ENCODE results near the gene FOCAD.

FOCAD gene

GRCh38 chr9:20754556-20754955 lies 70.5 kb downstream of the FOCAD start:
- Histone ChIP-seq H3K4me3 (ENCODE audit: low read length in 2 of 2) (no peak overlapping the region), H3K27me3 (ENCODE audit: control insufficient read depth in 2 of 2, insufficient read depth in 2 of 2, low read length in 2 of 2) (no peaks in the 10 kb centered on the region), H3K9me3 (ENCODE audit: control insufficient read depth in 2 of 2, low read length in 2 of 2) (no peaks in the 10 kb centered on the region), H3K4me1 (ENCODE audit: control insufficient read depth in 2 of 2, insufficient read depth in 2 of 2, low read length in 2 of 2) (no peaks in the 10 kb centered on the region), H3K36me3 (ENCODE audit: control insufficient read depth in 2 of 2, insufficient read depth in 2 of 2, low read length in 2 of 2) (no peaks in the 10 kb centered on the region), H3K27ac (ENCODE audit: low read depth in 2 of 2, low read length in 2 of 2) (no peak overlapping the region), H3K9ac (ENCODE audit: low read depth in 1 of 2, low read length in 2 of 2) (no peak overlapping the region)

DNA sequence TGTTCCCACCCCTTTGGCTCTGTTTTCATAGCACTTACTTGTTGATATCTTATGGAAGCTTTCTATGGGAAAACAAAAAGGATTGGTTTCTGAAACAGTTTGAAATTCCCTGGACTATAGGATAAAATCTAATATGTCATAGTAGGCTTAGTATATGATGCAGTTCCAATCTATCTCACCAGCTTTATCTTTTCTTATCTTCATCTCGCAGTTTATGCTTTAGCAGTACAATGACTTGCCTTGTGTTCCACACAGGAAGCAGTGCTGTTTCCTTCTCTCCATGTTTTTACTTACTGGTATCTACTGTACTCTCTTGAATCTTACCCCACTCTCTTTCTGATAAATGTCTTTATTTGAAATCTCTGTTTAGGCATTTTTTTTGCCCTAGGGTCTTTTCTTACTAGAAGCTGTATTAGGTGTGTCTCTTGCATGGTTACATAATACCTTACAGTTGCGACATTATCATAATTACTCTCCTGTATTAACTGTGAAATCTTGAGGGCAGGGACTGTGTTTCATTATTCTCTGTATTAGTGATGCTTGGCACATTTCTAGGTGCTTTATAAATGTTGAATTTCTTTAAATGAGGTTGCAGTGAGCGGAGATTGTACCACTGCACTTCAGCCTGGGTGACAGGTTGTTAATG lies 76.3 kb downstream of the FOCAD start:
- no peaks in the 10 kb centered on the region for H3K9me3 ChIP-seq (ENCODE audit: control insufficient read depth in 2 of 2, low read length in 2 of 2)
- no peak overlapping the region for H3K4me3 ChIP-seq (ENCODE audit: low read length in 2 of 2)
- H3K27ac ChIP-seq (ENCODE audit: low read depth in 2 of 2, low read length in 2 of 2), result no peak overlapping the region
- H3K36me3 ChIP-seq (ENCODE audit: control insufficient read depth in 2 of 2, insufficient read depth in 2 of 2, low read length in 2 of 2), result peaks cover 0 to 6% of the 10 kb centered on the region in 2 donors
- no peaks in the 10 kb centered on the region for H3K4me1 ChIP-seq (ENCODE audit: control insufficient read depth in 2 of 2, insufficient read depth in 2 of 2, low read length in 2 of 2)
- no peak overlapping the region for H3K9ac ChIP-seq (ENCODE audit: low read depth in 1 of 2, low read length in 2 of 2)
- no peaks in the 10 kb centered on the region for H3K27me3 ChIP-seq (ENCODE audit: control insufficient read depth in 2 of 2, insufficient read depth in 2 of 2, low read length in 2 of 2)

GRCh38 chr9:20770947-20771346 lies 86.9 kb downstream of the FOCAD start:
- Histone ChIP-seq H3K4me1 (ENCODE audit: control insufficient read depth in 2 of 2, insufficient read depth in 2 of 2, low read length in 2 of 2) (no peaks in the 10 kb centered on the region), H3K4me3 (ENCODE audit: low read length in 2 of 2) (no peak overlapping the region), H3K9ac (ENCODE audit: low read depth in 1 of 2, low read length in 2 of 2) (no peak overlapping the region), H3K27me3 (ENCODE audit: control insufficient read depth in 2 of 2, insufficient read depth in 2 of 2, low read length in 2 of 2) (no peaks in the 10 kb centered on the region), H3K27ac (ENCODE audit: low read depth in 2 of 2, low read length in 2 of 2) (no peak overlapping the region), H3K9me3 (ENCODE audit: control insufficient read depth in 2 of 2, low read length in 2 of 2) (no peaks in the 10 kb centered on the region), H3K36me3 (ENCODE audit: control insufficient read depth in 2 of 2, insufficient read depth in 2 of 2, low read length in 2 of 2) (peaks cover 16 to 19% of the 10 kb centered on the region in 2 donors)

DNA sequence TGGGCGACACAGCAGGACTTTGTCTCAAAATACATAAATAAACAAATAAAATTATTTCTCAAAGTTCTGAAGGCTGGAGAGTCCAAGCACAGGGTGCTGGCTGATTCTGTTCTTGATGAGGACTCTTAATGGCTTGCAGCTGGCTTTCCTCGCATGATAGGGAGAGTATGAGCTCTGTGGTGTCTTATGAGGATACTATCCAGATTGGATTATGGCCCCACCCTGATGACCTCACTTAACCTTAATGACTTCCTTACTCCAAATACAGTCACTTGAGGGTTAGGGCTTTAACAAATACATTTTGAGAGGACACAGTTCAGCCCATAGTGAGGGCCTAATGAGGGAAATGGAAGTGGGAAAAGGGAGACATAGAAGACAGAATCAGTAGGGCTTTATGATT lies 87.7 kb downstream of the FOCAD start:
- H3K4me1 ChIP-seq (ENCODE audit: control insufficient read depth in 2 of 2, insufficient read depth in 2 of 2, low read length in 2 of 2), result no peaks in the 10 kb centered on the region
- H3K27me3 ChIP-seq (ENCODE audit: control insufficient read depth in 2 of 2, insufficient read depth in 2 of 2, low read length in 2 of 2), result no peaks in the 10 kb centered on the region

GRCh38 chr9:20775683-20776082 lies 91.6 kb downstream of the FOCAD start:
- Histone ChIP-seq H3K9ac (ENCODE audit: low read depth in 1 of 2, low read length in 2 of 2) (no peak overlapping the region), H3K4me1 (ENCODE audit: control insufficient read depth in 2 of 2, insufficient read depth in 2 of 2, low read length in 2 of 2) (no peaks in the 10 kb centered on the region), H3K36me3 (ENCODE audit: control insufficient read depth in 2 of 2, insufficient read depth in 2 of 2, low read length in 2 of 2) (peaks cover 5 to 6% of the 10 kb centered on the region in 2 donors), H3K27ac (ENCODE audit: low read depth in 2 of 2, low read length in 2 of 2) (no peak overlapping the region), H3K4me3 (ENCODE audit: low read length in 2 of 2) (no peak overlapping the region), H3K9me3 (ENCODE audit: control insufficient read depth in 2 of 2, low read length in 2 of 2) (no peaks in the 10 kb centered on the region), H3K27me3 (ENCODE audit: control insufficient read depth in 2 of 2, insufficient read depth in 2 of 2, low read length in 2 of 2) (no peaks in the 10 kb centered on the region)

More for the DNA sequence above, 87.7 kb downstream of the FOCAD start:
- no peak overlapping the region for H3K27ac ChIP-seq (ENCODE audit: low read depth in 2 of 2, low read length in 2 of 2)
- H3K4me3 ChIP-seq (ENCODE audit: low read length in 2 of 2), result no peak overlapping the region
- H3K9me3 ChIP-seq (ENCODE audit: control insufficient read depth in 2 of 2, low read length in 2 of 2), result no peaks in the 10 kb centered on the region
- peaks cover 14% of the 10 kb centered on the region in 2 donors for H3K36me3 ChIP-seq (ENCODE audit: control insufficient read depth in 2 of 2, insufficient read depth in 2 of 2, low read length in 2 of 2)
- no peak overlapping the region for H3K9ac ChIP-seq (ENCODE audit: low read depth in 1 of 2, low read length in 2 of 2)

DNA sequence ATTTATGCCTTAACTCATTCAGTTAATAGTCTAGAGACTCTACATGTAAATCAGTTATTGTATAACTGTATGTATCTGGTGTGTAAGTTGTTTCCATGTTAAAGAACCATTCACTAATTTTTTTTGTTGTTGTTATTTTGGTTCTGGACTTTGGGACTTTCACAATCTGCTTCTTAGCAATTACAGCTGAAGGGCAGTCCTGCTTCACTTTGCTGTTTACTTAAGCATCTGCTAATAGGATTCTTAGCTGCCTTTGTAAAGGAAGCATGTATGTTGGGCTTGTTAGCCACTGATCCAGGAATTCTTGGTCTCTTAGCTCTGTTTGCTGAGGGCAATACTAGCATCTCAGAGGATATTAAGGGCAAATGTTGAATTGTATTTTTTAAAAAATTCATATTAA lies 97.0 kb downstream of the FOCAD start:
- H3K9ac ChIP-seq (ENCODE audit: low read depth in 1 of 2, low read length in 2 of 2), result no peak overlapping the region
- H3K4me1 ChIP-seq (ENCODE audit: control insufficient read depth in 2 of 2, insufficient read depth in 2 of 2, low read length in 2 of 2), result no peaks in the 10 kb centered on the region
- H3K36me3 ChIP-seq (ENCODE audit: control insufficient read depth in 2 of 2, insufficient read depth in 2 of 2, low read length in 2 of 2), result peaks cover 3 to 7% of the 10 kb centered on the region in 2 donors
- H3K27me3 ChIP-seq (ENCODE audit: control insufficient read depth in 2 of 2, insufficient read depth in 2 of 2, low read length in 2 of 2), result no peaks in the 10 kb centered on the region
- H3K27ac ChIP-seq (ENCODE audit: low read depth in 2 of 2, low read length in 2 of 2), result no peak overlapping the region
- H3K4me3 ChIP-seq (ENCODE audit: low read length in 2 of 2), result no peak overlapping the region
- H3K9me3 ChIP-seq (ENCODE audit: control insufficient read depth in 2 of 2, low read length in 2 of 2), result no peaks in the 10 kb centered on the region

DNA sequence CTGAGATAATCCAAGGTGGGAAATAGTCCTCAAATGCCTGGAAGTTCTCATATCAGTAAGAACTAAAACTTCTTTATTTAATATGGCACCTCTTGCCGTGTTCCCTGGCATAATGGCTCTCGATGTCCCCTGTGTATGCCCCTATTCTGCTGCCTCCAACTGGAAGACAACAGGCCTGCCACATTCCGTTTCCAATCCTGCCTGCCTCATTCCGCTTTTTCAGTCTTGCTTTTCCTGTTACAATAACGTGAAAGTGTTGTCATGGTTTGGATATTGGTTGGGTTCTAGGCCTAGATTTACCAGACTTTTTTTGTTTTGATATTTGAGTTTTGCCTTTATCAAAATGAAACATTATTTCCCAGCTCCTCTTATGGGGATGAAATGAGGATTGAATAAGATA lies 98.2 kb downstream of the FOCAD start:
- H3K4me3 ChIP-seq (ENCODE audit: low read length in 2 of 2), result no peak overlapping the region
- no peak overlapping the region for H3K27ac ChIP-seq (ENCODE audit: low read depth in 2 of 2, low read length in 2 of 2)
- H3K9ac ChIP-seq (ENCODE audit: low read depth in 1 of 2, low read length in 2 of 2), result no peak overlapping the region
- no peaks in the 10 kb centered on the region for H3K9me3 ChIP-seq (ENCODE audit: control insufficient read depth in 2 of 2, low read length in 2 of 2)
- peaks cover 3 to 7% of the 10 kb centered on the region in 2 donors for H3K36me3 ChIP-seq (ENCODE audit: control insufficient read depth in 2 of 2, insufficient read depth in 2 of 2, low read length in 2 of 2)
- no peaks in the 10 kb centered on the region for H3K27me3 ChIP-seq (ENCODE audit: control insufficient read depth in 2 of 2, insufficient read depth in 2 of 2, low read length in 2 of 2)
- H3K4me1 ChIP-seq (ENCODE audit: control insufficient read depth in 2 of 2, insufficient read depth in 2 of 2, low read length in 2 of 2), result no peaks in the 10 kb centered on the region

GRCh38 chr9:20783057-20784038 lies 99.3 kb downstream of the FOCAD start:
- no peaks in the 10 kb centered on the region for H3K9me3 ChIP-seq (ENCODE audit: control insufficient read depth in 2 of 2, low read length in 2 of 2)
- no peaks in the 10 kb centered on the region for H3K4me1 ChIP-seq (ENCODE audit: control insufficient read depth in 2 of 2, insufficient read depth in 2 of 2, low read length in 2 of 2)
- no peak overlapping the region for H3K4me3 ChIP-seq (ENCODE audit: low read length in 2 of 2)
- no peak overlapping the region for H3K27ac ChIP-seq (ENCODE audit: low read depth in 2 of 2, low read length in 2 of 2)
- peaks cover 3 to 7% of the 10 kb centered on the region in 2 donors for H3K36me3 ChIP-seq (ENCODE audit: control insufficient read depth in 2 of 2, insufficient read depth in 2 of 2, low read length in 2 of 2)
- no peak overlapping the region for H3K9ac ChIP-seq (ENCODE audit: low read depth in 1 of 2, low read length in 2 of 2)
- H3K27me3 ChIP-seq (ENCODE audit: control insufficient read depth in 2 of 2, insufficient read depth in 2 of 2, low read length in 2 of 2), result no peaks in the 10 kb centered on the region

- Histone ChIP-seq H3K9ac (ENCODE audit: low read depth in 1 of 2, low read length in 2 of 2) (no peak overlapping the region), H3K27ac (ENCODE audit: low read depth in 2 of 2, low read length in 2 of 2) (no peak overlapping the region), H3K9me3 (ENCODE audit: control insufficient read depth in 2 of 2, low read length in 2 of 2) (no peaks in the 10 kb centered on the region), H3K36me3 (ENCODE audit: control insufficient read depth in 2 of 2, insufficient read depth in 2 of 2, low read length in 2 of 2) (peaks cover 3 to 7% of the 10 kb centered on the region in 2 donors), H3K4me1 (ENCODE audit: control insufficient read depth in 2 of 2, insufficient read depth in 2 of 2, low read length in 2 of 2) (no peaks in the 10 kb centered on the region), H3K4me3 (ENCODE audit: low read length in 2 of 2) (no peak overlapping the region), H3K27me3 (ENCODE audit: control insufficient read depth in 2 of 2, insufficient read depth in 2 of 2, low read length in 2 of 2) (no peaks in the 10 kb centered on the region)
These were observed 100.1 kb downstream of the FOCAD start for GRCh38 chr9:20784196-20784595.

DNA sequence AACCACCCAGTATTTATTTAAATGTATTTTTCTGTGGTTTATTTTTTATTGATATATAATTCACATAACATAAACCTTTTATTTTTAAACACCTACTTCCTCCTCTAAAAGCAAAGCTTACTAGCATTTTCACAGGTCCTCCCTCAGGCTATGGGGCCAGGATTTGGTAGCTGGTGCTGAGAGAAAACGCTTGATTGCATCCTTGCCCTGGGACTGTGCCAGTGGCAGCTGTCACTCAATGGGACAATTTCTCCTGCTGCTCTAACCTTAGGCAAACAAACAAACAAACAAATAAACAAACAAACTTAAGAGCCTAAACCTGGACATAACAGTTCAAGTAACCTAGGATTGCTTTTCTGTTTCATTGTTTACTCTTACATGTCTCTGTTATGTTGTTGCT lies 102.7 kb downstream of the FOCAD start:
- Histone ChIP-seq H3K36me3 (ENCODE audit: control insufficient read depth in 2 of 2, insufficient read depth in 2 of 2, low read length in 2 of 2) (peaks cover 7 to 19% of the 10 kb centered on the region in 2 donors), H3K27ac (ENCODE audit: low read depth in 2 of 2, low read length in 2 of 2) (no peak overlapping the region), H3K9me3 (ENCODE audit: control insufficient read depth in 2 of 2, low read length in 2 of 2) (no peaks in the 10 kb centered on the region), H3K4me1 (ENCODE audit: control insufficient read depth in 2 of 2, insufficient read depth in 2 of 2, low read length in 2 of 2) (no peaks in the 10 kb centered on the region), H3K27me3 (ENCODE audit: control insufficient read depth in 2 of 2, insufficient read depth in 2 of 2, low read length in 2 of 2) (no peaks in the 10 kb centered on the region), H3K4me3 (ENCODE audit: low read length in 2 of 2) (no peak overlapping the region), H3K9ac (ENCODE audit: low read depth in 1 of 2, low read length in 2 of 2) (no peak overlapping the region)
